Endodermal cell (in vitro differentiated cells): Measurements from ENCODE around the gene CSTF3. TPM values are rescaled to one million over a fixed set of nuclear protein-coding genes. Genes with fewer than 3 reads are reported as not detected.
"Not testable (repeated sequence)": the region's sequence is repeated elsewhere in the genome, so short reads cannot be mapped to it uniquely, and the experiment has no call there.

ENCODE experiments used
- DNase-seq: peaks from one replicate; pipeline ENCODE4 v3.0.0-alpha.2; 2017
- H3K27ac ChIP-seq: 2 replicates; pipeline ENCODE4 v1.5.1; 2013; ENCODE audit warnings: mild to moderate bottlenecking, low read depth, low read length, moderate library complexity
- H3K27me3 ChIP-seq: 2 replicates; pipeline ENCODE4 v1.6.1; 2013; ENCODE audit warnings: mild to moderate bottlenecking, low read length, moderate library complexity; ENCODE audit not compliant: insufficient read depth, control insufficient read depth, poor library complexity, severe bottlenecking
- H3K36me3 ChIP-seq: 2 replicates; pipeline ENCODE4 v1.7.0; 2013; ENCODE audit warnings: mild to moderate bottlenecking, low read length, moderate library complexity; ENCODE audit not compliant: control insufficient read depth, insufficient read depth
- H3K4me1 ChIP-seq: one replicate; pipeline ENCODE4 v1.7.0; 2013; ENCODE audit warnings: low read length; ENCODE audit not compliant: control insufficient read depth, insufficient read depth
- H3K4me3 ChIP-seq: 2 replicates; pipeline ENCODE4 v1.5.1; 2013; ENCODE audit warnings: mild to moderate bottlenecking, low read length, moderate library complexity
- H3K9ac ChIP-seq: 2 replicates; pipeline ENCODE4 v1.6.1; 2013; ENCODE audit warnings: mild to moderate bottlenecking, low read length, moderate library complexity; ENCODE audit not compliant: poor library complexity, severe bottlenecking; ENCODE audit errors: extremely low read depth
- H3K9me3 ChIP-seq: 2 replicates; pipeline ENCODE4 v1.6.1; 2013; ENCODE audit warnings: mild to moderate bottlenecking, low read length, moderate library complexity; ENCODE audit not compliant: control insufficient read depth
- H3K27ac Mint-ChIP-seq: 2 replicates; pipeline ENCODE4 v1.8.0; 2020; ENCODE audit warnings: mixed read lengths
- H3K27me3 Mint-ChIP-seq: 2 replicates; pipeline ENCODE4 v1.8.0; 2021; ENCODE audit warnings: mild to moderate bottlenecking, mixed read lengths; ENCODE audit not compliant: insufficient read depth
- H3K36me3 Mint-ChIP-seq: 2 replicates; pipeline ENCODE4 v1.8.0; 2020; ENCODE audit warnings: low read depth, mixed read lengths
- H3K4me1 Mint-ChIP-seq: 2 replicates; pipeline ENCODE4 v1.8.0; 2020; ENCODE audit warnings: mixed read lengths
- H3K4me3 Mint-ChIP-seq: 2 replicates; pipeline ENCODE4 v1.8.0; 2020; ENCODE audit warnings: mild to moderate bottlenecking, moderate library complexity, mixed read lengths
- H3K9me3 Mint-ChIP-seq: 2 replicates; pipeline ENCODE4 v1.8.0; 2020; ENCODE audit warnings: mild to moderate bottlenecking, mixed read lengths
- WGBS, 2 experiments: methylation state at CpG; one replicate each; pipeline versions ENCODE4 v1.1.5 to v1.1.7; 2013; ENCODE audit warnings: missing lambda C conversion rate in 2 of 2, mixed read lengths in 1 of 2; ENCODE audit not compliant: insufficient coverage in 1 of 2, insufficient read length in 1 of 2; 5-methylcytosine and 5-hydroxymethylcytosine counted together
- total RNA-seq, 2 donors: library from RNA; stranded (reverse); fragmentation: NEBNext Ultra II Directional in 1 of 2; extraction: Animal tissue kit (Norgen Biotek cat#: 25700) in 1 of 2; gene quantifications; 2 replicates in 1 of 2; 3 replicates in 1 of 2; pipeline ENCODE4 v1.2.1, GENCODE V29; 2021
- TF ChIP-seq, protein P1 (sequence below): fragments of 200-600 bp; sonication (generic); conservative IDR thresholded peaks from 2 replicates; pipeline ENCODE4 v1.5.0; 2021; ENCODE audit warnings: antibody characterized with exemption, mild to moderate bottlenecking

CSTF3 gene
- total RNA-seq, 2 donors from 2014 or later, result 59.3 to 72.1 TPM

DNA sequence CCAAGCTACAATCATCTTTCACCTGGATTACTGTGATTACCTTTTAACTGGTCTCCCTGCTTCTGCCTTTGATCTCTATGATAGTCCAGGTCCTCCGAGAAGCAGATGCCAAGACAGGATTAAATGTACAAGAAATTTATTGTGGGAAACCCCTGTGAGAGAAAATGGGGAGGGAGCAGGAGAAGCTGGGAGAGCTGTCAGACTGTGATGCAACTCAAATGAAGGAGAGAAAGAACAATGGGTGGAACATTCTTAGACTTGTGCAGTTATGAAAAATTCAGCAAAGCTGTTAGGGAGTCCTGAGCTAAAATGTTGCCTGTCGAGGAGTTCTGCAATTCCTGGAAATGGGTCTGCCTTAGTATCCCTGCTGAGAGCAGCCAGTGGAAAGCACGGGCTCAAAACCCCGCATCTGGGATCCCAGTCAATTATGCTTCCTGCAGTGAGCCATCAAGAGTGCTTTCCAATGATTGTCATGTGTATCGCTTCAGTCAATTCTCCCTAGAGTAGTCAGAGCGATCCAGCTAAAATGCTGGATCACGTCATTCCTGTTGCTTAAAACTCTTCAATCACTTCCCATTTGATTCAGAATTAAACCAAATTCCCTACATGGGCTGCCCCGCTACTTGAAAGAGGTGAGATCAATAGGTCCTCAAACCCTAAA lies 16.5 kb upstream of the CSTF3 start:
- no peaks in the 10 kb centered on the region for H3K9me3 ChIP-seq
- Mint-ChIP-seq H3K4me1 (peaks cover 25% of the 10 kb centered on the region), H3K27ac (no peak overlapping the region), H3K36me3 (peaks cover 4% of the 10 kb centered on the region), H3K9me3 (no peaks in the 10 kb centered on the region), H3K4me3 (no peak overlapping the region), H3K27me3 (no peaks in the 10 kb centered on the region)
- WGBS, 2 experiments, result 61 to 62% methylated on average over 7 to 8 of the region's 8 CpGs
- H3K4me3 ChIP-seq, result no peak overlapping the region
- no peak overlapping the region for H3K27ac ChIP-seq
- no peaks in the 10 kb centered on the region for H3K27me3 ChIP-seq
- no peak overlapping the region for H3K9ac ChIP-seq
- peak; percentile 62 for DNase-seq
- TF ChIP-seq, protein P1, sequence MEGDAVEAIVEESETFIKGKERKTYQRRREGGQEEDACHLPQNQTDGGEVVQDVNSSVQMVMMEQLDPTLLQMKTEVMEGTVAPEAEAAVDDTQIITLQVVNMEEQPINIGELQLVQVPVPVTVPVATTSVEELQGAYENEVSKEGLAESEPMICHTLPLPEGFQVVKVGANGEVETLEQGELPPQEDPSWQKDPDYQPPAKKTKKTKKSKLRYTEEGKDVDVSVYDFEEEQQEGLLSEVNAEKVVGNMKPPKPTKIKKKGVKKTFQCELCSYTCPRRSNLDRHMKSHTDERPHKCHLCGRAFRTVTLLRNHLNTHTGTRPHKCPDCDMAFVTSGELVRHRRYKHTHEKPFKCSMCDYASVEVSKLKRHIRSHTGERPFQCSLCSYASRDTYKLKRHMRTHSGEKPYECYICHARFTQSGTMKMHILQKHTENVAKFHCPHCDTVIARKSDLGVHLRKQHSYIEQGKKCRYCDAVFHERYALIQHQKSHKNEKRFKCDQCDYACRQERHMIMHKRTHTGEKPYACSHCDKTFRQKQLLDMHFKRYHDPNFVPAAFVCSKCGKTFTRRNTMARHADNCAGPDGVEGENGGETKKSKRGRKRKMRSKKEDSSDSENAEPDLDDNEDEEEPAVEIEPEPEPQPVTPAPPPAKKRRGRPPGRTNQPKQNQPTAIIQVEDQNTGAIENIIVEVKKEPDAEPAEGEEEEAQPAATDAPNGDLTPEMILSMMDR, result no peak
- H3K4me1 ChIP-seq, result peaks cover 5% of the 10 kb centered on the region
- no peaks in the 10 kb centered on the region for H3K36me3 ChIP-seq

DNA sequence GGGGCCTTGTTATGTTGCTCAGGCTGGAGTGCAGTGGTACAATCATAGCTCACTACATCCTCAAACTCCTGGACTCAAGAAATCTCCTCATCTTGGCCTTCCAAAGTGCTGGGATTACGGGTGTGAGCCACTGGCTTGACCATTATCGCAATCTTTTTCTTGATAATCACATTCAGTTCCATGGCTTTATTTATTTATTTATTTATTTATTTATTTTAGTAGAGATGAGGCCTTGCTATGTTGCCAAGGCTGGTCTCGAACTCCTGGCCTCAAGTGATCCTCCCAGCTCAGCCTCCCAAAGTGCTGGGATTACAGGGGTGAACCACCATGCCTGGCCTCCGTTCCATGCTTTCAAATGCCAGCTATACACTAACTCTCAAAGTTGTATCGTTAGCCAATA lies 15.5 kb upstream of the CSTF3 start:
- not testable (repeated sequence) for H3K4me1 ChIP-seq, DNase-seq, H3K27ac ChIP-seq, H3K9ac ChIP-seq, H3K27ac Mint-ChIP-seq, H3K27me3 ChIP-seq, H3K27me3 Mint-ChIP-seq, H3K36me3 ChIP-seq, H3K9me3 Mint-ChIP-seq, H3K9me3 ChIP-seq, H3K4me3 ChIP-seq, H3K36me3 Mint-ChIP-seq, H3K4me3 Mint-ChIP-seq
- 88 to 99% methylated on average over 2 to 5 of the region's 5 CpGs for WGBS, 2 experiments
- peaks cover 14% of the 10 kb centered on the region for H3K4me1 Mint-ChIP-seq

DNA sequence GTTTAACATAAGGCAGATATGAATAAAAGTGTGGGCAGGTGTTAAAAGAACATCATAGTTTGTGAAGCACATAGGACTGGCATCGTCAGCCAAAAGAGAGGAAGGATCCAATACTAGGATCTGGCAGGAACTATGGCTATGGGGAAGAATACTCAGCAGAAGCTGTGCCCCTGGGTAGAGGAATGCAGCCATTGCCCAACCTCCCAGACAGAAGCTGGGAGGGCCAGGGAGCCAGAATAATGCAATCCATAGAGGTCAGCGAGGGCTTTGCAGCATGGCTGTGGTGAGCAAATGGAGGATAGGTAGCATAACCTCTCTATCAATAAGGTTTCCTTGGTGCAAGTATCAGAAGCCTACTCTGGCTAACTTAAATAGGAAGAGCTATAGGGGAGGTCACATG lies 11.7 kb upstream of the CSTF3 start:
- H3K4me1 Mint-ChIP-seq, result peaks cover 7% of the 10 kb centered on the region
- DNase-seq, result no peak

More for the DNA sequence above, 11.7 kb upstream of the CSTF3 start:
- Histone ChIP-seq H3K27ac (no peak overlapping the region), H3K9ac (no peak overlapping the region), H3K4me3 (no peak overlapping the region), H3K9me3 (no peaks in the 10 kb centered on the region), H3K36me3 (no peaks in the 10 kb centered on the region), H3K27me3 (no peaks in the 10 kb centered on the region), H3K4me1 (no peaks in the 10 kb centered on the region)
- Mint-ChIP-seq H3K4me3 (no peak overlapping the region), H3K27me3 (no peaks in the 10 kb centered on the region), H3K9me3 (no peaks in the 10 kb centered on the region), H3K27ac (no peak overlapping the region), H3K36me3 (no peaks in the 10 kb centered on the region)
- TF ChIP-seq, protein P1, result no peak
- WGBS, 2 experiments, result 78 to 83% methylated on average over 1 to 2 of the region's 2 CpGs
